Tibial artery (tissue), 4 donors: ENCODE results near the gene NCAPH2.

Source experiments
- DNase-seq, 2 donors: peaks; one replicate each; pipeline ENCODE4 v3.0.0-alpha.2; 2019
- H3K27ac ChIP-seq, 2 donors: fragments of 200-600 bp; sonication (generic) in 1 of 2; 1 replicate in 1 of 2; 2 replicates in 1 of 2; pipeline ENCODE4 v1.5.1; 2018 to 2019; ENCODE audit warnings: mild to moderate bottlenecking in 1 of 2
- H3K27me3 ChIP-seq, 2 donors: fragments of 200-600 bp; sonication (generic) in 1 of 2; one replicate each; pipeline versions ENCODE4 v1.5.1 to v1.6.0; 2016 to 2019
- H3K36me3 ChIP-seq, 3 donors: fragments of 200-600 bp; sonication (generic) in 2 of 3; one replicate each; pipeline ENCODE4 v1.5.1; 2016 to 2019; ENCODE audit warnings: mild to moderate bottlenecking in 2 of 3
- H3K4me1 ChIP-seq, 4 donors: fragments of 200-600 bp; sonication (generic) in 2 of 4; 1 replicate in 3 of 4; 2 replicates in 1 of 4; pipeline ENCODE4 v1.5.1; 2016 to 2019
- H3K4me3 ChIP-seq, 2 donors: fragments of 200-600 bp; sonication (generic) in 1 of 2; 1 replicate in 1 of 2; 2 replicates in 1 of 2; pipeline ENCODE4 v1.5.1; 2018 to 2019; ENCODE audit warnings: mild to moderate bottlenecking in 2 of 2
- H3K9me3 ChIP-seq, 3 donors: fragments of 200-600 bp; sonication (generic) in 1 of 3; one replicate each; pipeline ENCODE4 v1.5.1; 2016 to 2019
- intact Hi-C: fragments of 100-400 bp; cut with DNase I; formaldehyde crosslinking; loops from one replicate; pipeline ENCODE4 v1.15.0; 2023; ENCODE audit warnings: low total_unique reads
- TF ChIP-seq, protein P1 (sequence below), 2 experiments: fragments of 200-600 bp in 1 of 2; fragments of 450-650 bp in 1 of 2; IDR thresholded peaks; one replicate each; pipeline ENCODE4 v1.5.1; 2017 to 2019; ENCODE audit warnings: antibody characterized with exemption in 2 of 2, mild to moderate bottlenecking in 1 of 2, moderate library complexity in 1 of 2

NCAPH2 gene

DNA sequence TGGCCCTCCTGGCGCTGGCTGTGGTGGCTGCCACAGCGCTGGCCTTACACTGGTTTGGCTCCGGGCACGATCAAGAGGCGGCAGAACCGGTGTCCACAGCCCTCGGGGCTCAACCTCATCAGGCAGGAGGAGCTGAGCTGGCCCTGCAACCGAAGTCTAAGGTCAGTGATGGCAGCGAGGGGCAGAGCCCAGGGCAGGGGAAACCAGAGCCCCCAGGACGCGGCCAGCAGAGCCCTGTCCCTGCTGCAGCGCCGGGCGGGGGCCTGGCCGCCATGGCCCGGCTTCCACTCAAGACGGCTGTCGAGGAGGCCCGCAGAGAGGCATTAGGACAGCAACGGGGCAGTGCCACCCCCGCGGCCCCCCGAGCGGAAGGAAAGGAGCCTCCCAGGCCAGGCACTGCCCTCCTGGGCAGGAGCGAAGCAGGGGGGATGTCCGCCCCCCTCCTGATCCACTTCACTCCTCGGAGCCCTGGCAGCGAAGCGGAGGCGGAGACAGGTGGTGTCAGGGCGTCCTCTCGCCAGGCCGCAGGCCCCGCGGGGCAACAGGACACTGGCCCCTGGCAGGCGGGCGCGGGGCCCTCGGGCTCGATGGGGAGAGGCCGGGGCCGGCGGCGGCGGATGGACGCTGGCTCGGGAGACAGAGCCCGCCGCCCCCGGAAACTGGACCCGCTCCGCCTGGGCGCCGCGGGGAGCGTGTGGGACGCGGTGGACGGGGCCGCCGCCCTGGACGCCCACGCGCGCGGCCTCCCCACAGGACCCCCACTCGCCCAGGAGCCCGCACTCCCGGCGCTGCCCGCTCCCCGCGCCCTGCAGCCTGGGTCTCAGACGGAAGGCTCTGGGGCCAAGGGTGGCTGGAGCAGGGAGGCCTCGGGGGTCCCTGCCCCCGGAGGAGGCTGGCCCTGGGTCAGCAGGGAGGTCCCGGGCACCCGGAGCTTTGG, 38.6 kb downstream of the NCAPH2 start:
- Histone ChIP-seq H3K9me3 (no peaks in the 10 kb centered on the region), H3K36me3 (no peaks in the 10 kb centered on the region), H3K27ac (no peak overlapping the region), H3K4me1 (peaks cover 0 to 33% (median 19%) of the 10 kb centered on the region in 4 donors), H3K27me3 (peaks cover 0 to 82% of the 10 kb centered on the region in 2 donors), H3K4me3 (no peak overlapping the region)
- TF ChIP-seq, protein P1, sequence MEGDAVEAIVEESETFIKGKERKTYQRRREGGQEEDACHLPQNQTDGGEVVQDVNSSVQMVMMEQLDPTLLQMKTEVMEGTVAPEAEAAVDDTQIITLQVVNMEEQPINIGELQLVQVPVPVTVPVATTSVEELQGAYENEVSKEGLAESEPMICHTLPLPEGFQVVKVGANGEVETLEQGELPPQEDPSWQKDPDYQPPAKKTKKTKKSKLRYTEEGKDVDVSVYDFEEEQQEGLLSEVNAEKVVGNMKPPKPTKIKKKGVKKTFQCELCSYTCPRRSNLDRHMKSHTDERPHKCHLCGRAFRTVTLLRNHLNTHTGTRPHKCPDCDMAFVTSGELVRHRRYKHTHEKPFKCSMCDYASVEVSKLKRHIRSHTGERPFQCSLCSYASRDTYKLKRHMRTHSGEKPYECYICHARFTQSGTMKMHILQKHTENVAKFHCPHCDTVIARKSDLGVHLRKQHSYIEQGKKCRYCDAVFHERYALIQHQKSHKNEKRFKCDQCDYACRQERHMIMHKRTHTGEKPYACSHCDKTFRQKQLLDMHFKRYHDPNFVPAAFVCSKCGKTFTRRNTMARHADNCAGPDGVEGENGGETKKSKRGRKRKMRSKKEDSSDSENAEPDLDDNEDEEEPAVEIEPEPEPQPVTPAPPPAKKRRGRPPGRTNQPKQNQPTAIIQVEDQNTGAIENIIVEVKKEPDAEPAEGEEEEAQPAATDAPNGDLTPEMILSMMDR (IDR thresholded peaks at IDR 0.05), result no peak
- intact Hi-C loops, result no loop called here
- no peak for DNase-seq

DNA sequence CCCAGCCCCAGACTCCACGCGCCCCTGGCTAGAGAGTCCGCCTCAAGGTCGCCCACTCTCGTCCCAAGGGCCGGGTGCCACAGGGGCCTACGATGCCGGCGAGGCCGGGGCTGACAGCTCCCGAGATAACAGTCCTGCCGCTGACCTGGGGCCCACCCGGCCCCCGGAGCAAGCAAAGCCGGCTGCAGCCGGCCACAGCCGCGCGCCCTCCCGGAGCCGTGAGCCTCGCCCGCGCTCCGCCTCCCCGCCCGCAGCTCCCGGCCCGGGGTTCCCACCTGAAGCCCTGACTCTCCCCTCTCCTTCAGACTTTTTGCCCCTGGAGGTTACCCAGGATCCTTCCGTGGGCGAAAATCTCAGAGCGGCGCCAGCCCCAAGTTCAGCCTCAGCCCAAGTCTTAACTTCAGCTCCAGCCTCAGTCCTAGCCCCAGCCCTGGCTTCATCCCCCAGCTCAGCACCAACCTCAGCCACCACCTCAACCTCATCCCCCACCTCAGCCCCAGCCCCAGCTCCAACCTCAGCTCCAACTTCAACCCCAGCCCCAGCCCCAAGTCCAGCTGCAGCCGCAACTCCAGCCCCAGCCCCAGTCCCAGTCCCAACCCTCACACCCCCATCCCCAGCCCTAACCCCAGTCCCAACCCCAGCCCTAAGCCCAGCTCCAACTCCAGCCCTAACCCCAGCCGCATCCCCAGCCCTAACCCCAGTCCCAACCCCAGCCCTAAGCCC, 39.4 kb downstream of the NCAPH2 start:
- TF ChIP-seq, protein P1 (IDR thresholded peaks at IDR 0.05), result no peak
- Histone ChIP-seq H3K4me1 (peaks cover 0 to 33% (median 19%) of the 10 kb centered on the region in 4 donors), H3K9me3 (no peaks in the 10 kb centered on the region), H3K27me3 (peaks cover 0 to 87% of the 10 kb centered on the region in 2 donors), H3K4me3 (no peak overlapping the region), H3K27ac (no peak overlapping the region), H3K36me3 (no peaks in the 10 kb centered on the region)
- no peak for DNase-seq
- intact Hi-C loops, result no loop called here

DNA sequence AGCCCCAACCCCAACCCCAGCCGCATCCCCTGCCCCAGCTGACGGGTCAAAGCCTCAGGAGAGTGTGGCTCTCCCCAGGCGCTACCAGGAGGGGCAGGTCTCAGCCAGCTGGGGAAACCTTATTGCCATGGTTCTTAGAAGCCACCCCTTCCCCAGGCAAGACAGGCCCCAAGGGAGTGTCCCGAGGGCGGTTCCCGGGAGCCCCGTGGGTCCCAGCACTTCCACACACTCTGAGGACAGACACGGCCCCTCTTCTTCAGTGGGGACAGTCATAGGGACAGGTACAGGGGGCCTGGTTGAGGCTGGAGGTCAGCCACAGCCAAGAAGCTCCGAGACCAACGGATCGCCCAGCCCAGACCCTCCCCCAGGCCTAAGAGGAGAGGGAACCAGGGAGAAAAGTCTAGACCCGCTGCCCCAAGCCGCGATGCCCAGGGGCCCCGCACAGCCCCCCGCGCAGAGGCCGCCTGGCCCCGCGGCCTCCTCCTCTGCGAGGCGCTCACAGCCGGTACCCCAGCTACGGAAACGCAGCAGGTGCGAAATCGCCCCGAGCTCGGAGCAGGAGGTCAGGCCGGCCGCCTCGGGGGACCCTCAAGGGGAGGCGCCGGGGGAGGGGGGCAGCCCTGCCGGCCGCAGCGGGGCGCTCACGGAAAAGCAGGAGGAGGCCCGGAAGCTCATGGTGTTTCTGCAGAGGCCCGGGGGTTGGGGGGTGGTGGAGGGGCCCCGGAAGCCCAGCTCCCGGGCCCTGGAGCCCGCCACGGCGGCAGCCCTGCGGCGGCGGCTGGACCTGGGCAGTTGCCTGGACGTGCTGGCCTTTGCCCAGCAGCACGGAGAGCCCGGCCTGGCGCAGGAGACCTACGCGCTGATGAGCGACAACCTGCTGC, 40.3 kb downstream of the NCAPH2 start:
- peaks cover 0 to 33% (median 19%) of the 10 kb centered on the region in 4 donors for H3K4me1 ChIP-seq
- DNase-seq, result no peak
- intact Hi-C loops, result no loop called here
- TF ChIP-seq, protein P1 (IDR thresholded peaks at IDR 0.05), result no peak
- no peaks in the 10 kb centered on the region for H3K9me3 ChIP-seq
- no peaks in the 10 kb centered on the region for H3K36me3 ChIP-seq
- H3K27ac ChIP-seq, result no peak overlapping the region
- H3K4me3 ChIP-seq, result peak overlapping the region in 1 of 2 donors; percentile 33
- peaks cover 0 to 91% of the 10 kb centered on the region in 2 donors for H3K27me3 ChIP-seq

DNA sequence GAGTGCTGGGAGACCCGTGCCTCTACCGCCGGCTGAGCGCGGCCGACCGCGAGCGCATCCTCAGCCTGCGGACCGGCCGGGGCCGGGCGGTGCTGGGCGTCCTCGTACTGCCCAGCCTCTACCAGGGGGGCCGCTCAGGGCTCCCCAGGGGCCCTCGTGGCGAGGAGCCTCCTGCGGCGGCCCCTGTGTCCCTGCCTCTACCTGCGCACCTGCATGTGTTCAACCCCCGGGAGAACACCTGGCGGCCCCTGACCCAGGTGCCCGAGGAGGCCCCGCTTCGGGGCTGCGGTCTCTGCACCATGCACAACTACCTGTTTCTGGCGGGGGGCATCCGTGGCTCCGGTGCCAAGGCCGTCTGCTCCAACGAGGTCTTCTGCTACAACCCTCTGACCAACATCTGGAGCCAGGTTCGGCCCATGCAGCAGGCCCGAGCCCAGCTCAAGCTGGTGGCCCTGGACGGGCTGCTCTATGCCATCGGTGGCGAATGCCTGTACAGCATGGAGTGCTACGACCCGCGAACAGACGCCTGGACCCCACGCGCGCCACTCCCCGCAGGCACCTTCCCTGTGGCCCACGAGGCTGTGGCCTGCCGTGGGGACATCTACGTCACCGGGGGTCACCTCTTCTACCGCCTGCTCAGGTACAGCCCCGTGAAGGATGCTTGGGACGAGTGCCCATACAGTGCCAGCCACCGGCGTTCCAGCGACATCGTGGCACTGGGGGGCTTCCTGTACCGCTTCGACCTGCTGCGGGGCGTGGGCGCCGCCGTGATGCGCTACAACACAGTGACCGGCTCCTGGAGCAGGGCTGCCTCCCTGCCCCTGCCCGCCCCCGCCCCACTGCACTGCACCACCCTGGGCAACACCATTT, 41.1 kb downstream of the NCAPH2 start:
- Histone ChIP-seq H3K4me1 (peaks cover 0 to 30% (median 16%) of the 10 kb centered on the region in 4 donors), H3K27ac (no peak overlapping the region), H3K27me3 (peaks cover 0 to 87% of the 10 kb centered on the region in 2 donors), H3K36me3 (no peaks in the 10 kb centered on the region), H3K9me3 (no peaks in the 10 kb centered on the region), H3K4me3 (peak overlapping the region in 1 of 2 donors; percentile 33)
- no peak for DNase-seq
- TF ChIP-seq, protein P1 (IDR thresholded peaks at IDR 0.05), result no peak
- intact Hi-C loops, result no loop called here
